ENCODE data around the gene RAD51B.

The RAD51B gene

GRCh38 chr14:68236582-68237458 lies 417.2 kb downstream of the RAD51B start:
- no peak for DNase-seq (ENCODE audit: low read depth)

- DNase-seq (ENCODE audit: low read depth): no peak
Observed at GRCh38 chr14:68238551-68238950, 419.0 kb downstream of the RAD51B start.

GRCh38 chr14:68238976-68239375 lies 419.4 kb downstream of the RAD51B start:
- no peak for DNase-seq (ENCODE audit: low read depth)

GRCh38 chr14:68239988-68240771 lies 420.6 kb downstream of the RAD51B start:
- no peak for DNase-seq (ENCODE audit: low read depth)

GRCh38 chr14:68241862-68242487 lies 422.4 kb downstream of the RAD51B start:
- no peak for DNase-seq (ENCODE audit: low read depth)

- no peak for DNase-seq (ENCODE audit: low read depth)
Observed at GRCh38 chr14:68243450-68244010, 424.0 kb downstream of the RAD51B start.

- DNase-seq (ENCODE audit: low read depth): no peak
Observed at GRCh38 chr14:68244262-68244980, 424.8 kb downstream of the RAD51B start.

GRCh38 chr14:68245146-68246073 lies 425.8 kb downstream of the RAD51B start:
- no peak for DNase-seq (ENCODE audit: low read depth)

- no peak for DNase-seq (ENCODE audit: low read depth)
Observed at GRCh38 chr14:68246074-68246785, 426.7 kb downstream of the RAD51B start.

- no peak for DNase-seq (ENCODE audit: low read depth)
Observed at GRCh38 chr14:68246786-68247105, 427.2 kb downstream of the RAD51B start.

- no peak for DNase-seq (ENCODE audit: low read depth)
Observed at GRCh38 chr14:68247274-68247673, 427.7 kb downstream of the RAD51B start.

- DNase-seq (ENCODE audit: low read depth): no peak
Observed at GRCh38 chr14:68247676-68248268, 428.2 kb downstream of the RAD51B start.

GRCh38 chr14:68248481-68249255 lies 429.1 kb downstream of the RAD51B start:
- DNase-seq (ENCODE audit: low read depth): no peak

- no peak for DNase-seq (ENCODE audit: low read depth)
Observed at GRCh38 chr14:68249661-68250451, 430.3 kb downstream of the RAD51B start.

GRCh38 chr14:68250927-68251768 lies 431.6 kb downstream of the RAD51B start:
- DNase-seq (ENCODE audit: low read depth): no peak

- no peak for DNase-seq (ENCODE audit: low read depth)
Observed at GRCh38 chr14:68251769-68252100, 432.2 kb downstream of the RAD51B start.

GRCh38 chr14:68253160-68253780 lies 433.7 kb downstream of the RAD51B start:
- no peak for DNase-seq (ENCODE audit: low read depth)

Measured in stimulated activated CD4-positive, alpha-beta T cell treated with anti-CD3 and anti-CD28 coated beads, Interleukin-2, amount 100 ng/mL, for 4 hours (primary cell).